ENCODE measurements around the gene GNAL. TPM values are rescaled to one million over a fixed set of nuclear protein-coding genes. Genes with fewer than 3 reads are reported as not detected.

The GNAL gene
- total and polyA plus RNA-seq, 8 donors, result under 0.01 to 6.7 (median 1.8) TPM

DNA sequence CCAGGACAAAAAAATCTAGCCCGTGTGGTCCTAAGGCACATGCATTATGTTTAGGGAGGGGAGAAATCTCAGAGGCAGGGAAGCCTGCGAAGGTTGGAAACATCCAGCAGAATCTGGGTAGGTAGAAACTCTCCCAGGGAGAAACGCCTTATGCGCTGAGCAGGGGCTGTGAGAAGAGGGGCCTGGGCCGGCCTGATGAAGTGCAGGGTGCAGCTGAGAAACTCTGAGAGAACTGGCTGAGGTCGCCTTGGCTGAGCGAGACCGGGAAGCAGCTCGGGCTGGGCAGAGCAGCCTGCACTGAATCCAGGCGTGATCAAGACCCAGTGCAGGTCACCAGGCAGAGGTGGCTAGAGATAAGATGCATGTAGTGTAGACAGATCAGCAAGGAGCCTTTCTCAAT lies 177.3 kb downstream of the GNAL start:
- WGBS, 5 donors, result 62 to 79% (median 74%) methylated on average over 10 of the region's 10 CpGs
- intact Hi-C loops (cut with DNase I; ENCODE audit: low total_unique reads), result no loop called here
- H3K27ac ChIP-seq, result no peak overlapping the region
- no peaks in the 10 kb centered on the region for H3K27me3 ChIP-seq
- H3K4me1 ChIP-seq, result peaks cover 0 to 8% (median 2%) of the 10 kb centered on the region in 4 donors
- H3K9me3 ChIP-seq, result no peaks in the 10 kb centered on the region
- no peak for TF ChIP-seq POLR2A (IDR thresholded peaks at IDR 0.05)
- TF ChIP-seq EP300 (IDR thresholded peaks at IDR 0.05), result no peak
- TF ChIP-seq, protein P1, sequence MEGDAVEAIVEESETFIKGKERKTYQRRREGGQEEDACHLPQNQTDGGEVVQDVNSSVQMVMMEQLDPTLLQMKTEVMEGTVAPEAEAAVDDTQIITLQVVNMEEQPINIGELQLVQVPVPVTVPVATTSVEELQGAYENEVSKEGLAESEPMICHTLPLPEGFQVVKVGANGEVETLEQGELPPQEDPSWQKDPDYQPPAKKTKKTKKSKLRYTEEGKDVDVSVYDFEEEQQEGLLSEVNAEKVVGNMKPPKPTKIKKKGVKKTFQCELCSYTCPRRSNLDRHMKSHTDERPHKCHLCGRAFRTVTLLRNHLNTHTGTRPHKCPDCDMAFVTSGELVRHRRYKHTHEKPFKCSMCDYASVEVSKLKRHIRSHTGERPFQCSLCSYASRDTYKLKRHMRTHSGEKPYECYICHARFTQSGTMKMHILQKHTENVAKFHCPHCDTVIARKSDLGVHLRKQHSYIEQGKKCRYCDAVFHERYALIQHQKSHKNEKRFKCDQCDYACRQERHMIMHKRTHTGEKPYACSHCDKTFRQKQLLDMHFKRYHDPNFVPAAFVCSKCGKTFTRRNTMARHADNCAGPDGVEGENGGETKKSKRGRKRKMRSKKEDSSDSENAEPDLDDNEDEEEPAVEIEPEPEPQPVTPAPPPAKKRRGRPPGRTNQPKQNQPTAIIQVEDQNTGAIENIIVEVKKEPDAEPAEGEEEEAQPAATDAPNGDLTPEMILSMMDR (IDR thresholded peaks at IDR 0.05), result no peak
- no peak for TF ChIP-seq POLR2AphosphoS5 (IDR thresholded peaks at IDR 0.05)
- H3K4me3 ChIP-seq, result no peak overlapping the region
- H3K36me3 ChIP-seq, result no peaks in the 10 kb centered on the region
- no peak for DNase-seq

DNA sequence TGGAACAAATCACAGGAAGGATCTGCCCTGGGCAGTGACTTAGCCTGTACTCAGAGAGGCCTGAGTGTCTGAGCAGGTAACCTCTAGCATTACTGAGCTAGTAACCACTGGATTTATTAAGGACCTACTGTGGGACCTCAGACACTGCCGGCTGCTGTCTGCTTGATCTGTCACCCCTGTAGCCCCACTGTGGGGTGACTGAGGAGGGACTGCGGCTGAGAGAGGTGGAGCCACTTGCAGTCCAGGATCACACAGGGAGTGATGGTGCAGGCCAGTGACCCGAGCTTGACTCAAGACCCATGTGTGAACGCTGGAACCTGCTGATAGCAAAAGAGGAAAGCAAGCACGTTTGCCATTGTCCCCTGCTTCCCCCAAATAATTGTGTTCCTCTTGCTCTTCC lies 177.7 kb downstream of the GNAL start:
- intact Hi-C loops (cut with DNase I; ENCODE audit: low total_unique reads), result no loop called here

DNA sequence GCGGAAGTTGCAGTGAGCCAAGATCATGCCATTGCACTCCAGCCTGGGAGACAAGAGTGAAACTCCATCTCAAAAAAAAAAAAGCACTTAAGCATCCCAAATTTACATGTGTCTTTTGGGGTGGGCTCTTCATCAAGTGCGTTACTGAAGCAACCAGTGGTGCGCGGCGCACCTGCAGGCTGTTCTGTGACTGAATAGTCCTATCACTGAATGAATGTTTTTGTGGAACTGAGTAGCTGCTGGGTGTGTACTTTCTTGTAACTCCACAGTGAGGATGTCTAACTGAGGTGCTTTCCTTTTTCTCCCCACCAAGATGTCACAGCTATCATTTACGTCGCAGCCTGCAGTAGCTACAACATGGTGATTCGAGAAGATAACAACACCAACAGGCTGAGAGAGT lies 179.2 kb downstream of the GNAL start:
- Histone ChIP-seq H3K27ac (no peak overlapping the region), H3K36me3 (no peaks in the 10 kb centered on the region), H3K27me3 (no peaks in the 10 kb centered on the region), H3K4me1 (peaks cover 0 to 6% (median 2%) of the 10 kb centered on the region in 4 donors), H3K4me3 (no peak overlapping the region), H3K9me3 (no peaks in the 10 kb centered on the region)
- DNase-seq, result no peak
- TF ChIP-seq, protein P1 (IDR thresholded peaks at IDR 0.05), result no peak
- TF ChIP-seq POLR2A (IDR thresholded peaks at IDR 0.05) (no peak), POLR2AphosphoS5 (IDR thresholded peaks at IDR 0.05) (no peak), EP300 (IDR thresholded peaks at IDR 0.05) (no peak)
- intact Hi-C loops (cut with DNase I; ENCODE audit: low total_unique reads), result no loop called here
- WGBS, 5 donors, result 90 to 98% (median 94%) methylated on average over 8 of the region's 8 CpGs

More for the DNA sequence above, 177.7 kb downstream of the GNAL start:
- H3K4me1 ChIP-seq, result peaks cover 0 to 5% (median 2%) of the 10 kb centered on the region in 4 donors
- no peak for DNase-seq
- H3K36me3 ChIP-seq, result no peaks in the 10 kb centered on the region
- no peaks in the 10 kb centered on the region for H3K27me3 ChIP-seq
- no peak overlapping the region for H3K4me3 ChIP-seq
- H3K27ac ChIP-seq, result no peak overlapping the region
- TF ChIP-seq, protein P1 (IDR thresholded peaks at IDR 0.05), result no peak
- TF ChIP-seq EP300 (IDR thresholded peaks at IDR 0.05) (no peak), POLR2AphosphoS5 (IDR thresholded peaks at IDR 0.05) (no peak), POLR2A (IDR thresholded peaks at IDR 0.05) (no peak)
- WGBS, 5 donors, result 52 to 60% (median 58%) methylated on average over 5 of the region's 5 CpGs
- no peaks in the 10 kb centered on the region for H3K9me3 ChIP-seq

DNA sequence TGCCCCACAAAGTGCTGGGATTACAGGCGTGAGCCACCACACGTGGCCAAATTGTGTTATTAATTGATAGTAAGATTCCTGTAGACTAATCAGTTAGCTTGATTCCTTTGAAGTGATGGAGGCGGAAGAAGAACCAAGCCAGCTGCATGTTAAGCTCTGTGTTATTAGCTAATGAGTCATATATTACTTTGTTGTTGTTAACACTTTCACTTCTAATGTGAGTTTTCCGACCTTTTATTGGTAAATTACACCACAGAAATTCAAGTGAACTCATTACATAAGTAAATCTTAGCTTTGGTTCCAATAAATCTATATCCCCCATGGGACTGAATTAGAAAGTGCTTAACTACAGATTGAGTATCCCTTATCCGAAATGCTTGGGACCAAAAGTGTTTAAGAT lies 182.4 kb downstream of the GNAL start:
- intact Hi-C loops (cut with DNase I; ENCODE audit: low total_unique reads), result loop anchor here (10.0 kb wide), 1 partner anchor 137 kb away; no protein-coding TSS in a partner anchor
- Histone ChIP-seq H3K9me3 (no peaks in the 10 kb centered on the region), H3K4me3 (no peak overlapping the region), H3K36me3 (peaks cover under 1 to 15% (median 12%) of the 10 kb centered on the region in 4 donors), H3K4me1 (peaks cover 0 to 6% (median 2%) of the 10 kb centered on the region in 4 donors), H3K27ac (no peak overlapping the region), H3K27me3 (no peaks in the 10 kb centered on the region)
- WGBS, 5 donors, result 32 to 51% (median 43%) methylated on average over 5 of the region's 5 CpGs
- TF ChIP-seq POLR2AphosphoS5 (IDR thresholded peaks at IDR 0.05) (peak in 1 of 3 donors; percentile 33), EP300 (IDR thresholded peaks at IDR 0.05) (no peak), POLR2A (IDR thresholded peaks at IDR 0.05) (no peak)
- TF ChIP-seq, protein P1 (IDR thresholded peaks at IDR 0.05), result no peak
- DNase-seq, result no peak
